Glomerular visceral epithelial cell (primary cell): ENCODE data around the gene IFNL1.
"Not testable (repeated sequence)": the region's sequence is repeated elsewhere in the genome, so short reads cannot be mapped to it uniquely, and the experiment has no call there.

ENCODE experiments used
- DNase-seq: peaks from one replicate; pipeline ENCODE4 v3.0.0-alpha.2; 2016; ENCODE audit errors: extremely low spot score

IFNL1 gene

DNA sequence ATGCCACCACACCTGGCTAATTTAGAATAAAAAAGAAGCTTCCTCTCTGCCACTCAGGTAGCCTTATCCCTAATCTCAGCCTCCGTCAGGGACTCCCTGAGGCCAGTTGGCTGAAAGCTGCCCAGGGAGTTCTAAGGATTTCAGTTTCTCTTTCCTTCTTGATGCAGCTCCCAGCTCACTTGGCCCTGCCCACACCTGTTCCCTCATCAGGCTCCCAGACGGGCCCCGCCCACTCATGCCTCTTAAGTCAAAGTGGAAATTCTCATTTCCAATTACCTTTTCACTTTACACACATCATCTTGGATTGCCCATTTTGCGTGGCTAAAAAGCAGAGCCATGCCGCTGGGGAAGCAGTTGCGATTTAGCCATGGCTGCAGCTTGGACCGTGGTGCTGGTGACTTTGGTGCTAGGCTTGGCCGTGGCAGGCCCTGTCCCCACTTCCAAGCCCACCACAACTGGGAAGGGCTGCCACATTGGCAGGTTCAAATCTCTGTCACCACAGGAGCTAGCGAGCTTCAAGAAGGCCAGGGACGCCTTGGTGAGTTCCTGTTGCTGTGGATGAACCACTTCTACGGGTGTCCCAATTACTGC, at the start of gene IFNL1:
IFNL1 (plus strand) TSS at position 353 of the 591 bp plus-strand sequence; CDS start at position 368, 15 bp downstream.
- no peak for DNase-seq

DNA sequence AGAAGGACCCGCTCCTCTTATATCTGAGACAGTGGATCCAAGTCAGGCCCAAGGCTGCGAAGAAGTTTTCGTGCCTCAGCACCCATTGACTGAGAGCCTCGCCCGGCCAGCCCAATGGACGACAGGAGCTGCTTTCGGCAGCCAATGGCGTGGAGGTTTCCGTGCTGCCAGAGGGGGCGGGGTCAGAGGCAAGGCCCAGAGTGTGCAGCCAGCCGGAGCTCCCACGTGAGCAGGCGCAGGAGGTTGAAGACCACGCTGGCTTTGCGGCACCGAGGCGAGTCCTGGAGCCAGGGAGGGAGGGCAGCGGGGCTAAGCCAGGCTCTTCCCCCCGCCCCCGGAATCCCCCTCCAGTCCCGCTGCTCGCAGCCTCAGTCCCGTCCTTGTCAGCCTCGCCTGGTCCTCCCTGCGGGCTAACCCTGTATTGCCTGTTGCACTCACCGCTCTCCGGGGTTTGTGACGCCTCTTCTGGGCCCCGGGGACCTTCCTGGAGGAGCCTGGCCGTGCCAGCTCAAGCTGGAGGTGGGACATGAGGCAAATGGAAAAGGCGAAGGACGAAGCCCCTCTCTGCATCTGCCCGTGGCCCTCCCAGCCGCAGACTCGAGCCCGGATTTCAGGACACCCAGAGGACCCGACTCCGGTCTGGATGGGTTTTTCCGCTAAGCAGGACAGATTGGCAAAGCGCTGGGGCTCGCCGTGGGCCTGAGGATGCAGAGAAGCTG, 49.1 kb upstream of the IFNL1 start:
- no peak for DNase-seq

DNA sequence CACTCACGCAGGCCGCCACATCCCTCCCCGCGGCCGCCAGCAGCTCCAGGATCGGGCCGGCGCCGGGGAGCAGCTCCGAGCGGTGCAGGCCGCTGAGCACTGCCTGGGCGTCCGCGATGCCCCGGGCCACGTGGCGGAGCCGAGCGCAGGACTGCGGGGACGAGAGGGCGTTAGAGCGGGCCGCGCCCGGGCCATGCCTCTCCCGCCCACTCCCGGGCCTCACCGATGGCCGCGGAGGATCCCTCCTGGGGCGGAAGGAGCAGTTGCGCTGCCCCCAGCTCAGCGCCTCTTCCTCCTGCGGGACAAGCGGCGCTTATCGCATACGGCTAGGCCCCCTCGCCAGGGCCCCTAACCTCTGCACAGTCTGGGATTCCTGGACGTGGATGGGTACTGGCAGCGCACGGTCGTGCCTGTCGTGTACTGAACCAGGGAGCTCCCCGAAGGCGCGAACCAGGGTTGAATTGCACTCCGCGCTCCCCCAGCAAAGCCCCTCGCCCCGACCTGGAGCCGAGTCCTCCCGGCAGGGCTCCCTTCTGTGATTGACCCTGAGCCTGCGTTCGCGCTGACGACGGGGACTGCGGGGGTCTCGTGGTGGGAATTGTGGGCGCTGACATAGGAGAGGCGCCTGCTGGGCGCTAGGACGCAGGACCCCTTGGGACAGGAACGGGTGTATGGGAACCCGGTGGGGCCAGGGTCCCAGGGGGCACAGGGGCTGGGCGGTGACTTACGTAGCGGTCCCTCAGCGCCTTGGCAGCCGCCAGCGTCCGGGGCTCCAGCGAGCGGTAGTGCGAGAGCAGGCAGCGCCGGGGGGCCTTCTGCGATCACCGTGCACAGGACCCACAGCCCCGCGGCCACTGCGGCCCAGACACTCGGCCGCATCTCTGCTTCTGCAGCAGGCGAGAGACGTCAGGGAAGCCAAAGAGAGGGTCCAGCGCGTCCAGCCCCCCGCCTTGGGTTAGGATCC, 48.2 kb upstream of the IFNL1 start:
- no peak for DNase-seq

DNA sequence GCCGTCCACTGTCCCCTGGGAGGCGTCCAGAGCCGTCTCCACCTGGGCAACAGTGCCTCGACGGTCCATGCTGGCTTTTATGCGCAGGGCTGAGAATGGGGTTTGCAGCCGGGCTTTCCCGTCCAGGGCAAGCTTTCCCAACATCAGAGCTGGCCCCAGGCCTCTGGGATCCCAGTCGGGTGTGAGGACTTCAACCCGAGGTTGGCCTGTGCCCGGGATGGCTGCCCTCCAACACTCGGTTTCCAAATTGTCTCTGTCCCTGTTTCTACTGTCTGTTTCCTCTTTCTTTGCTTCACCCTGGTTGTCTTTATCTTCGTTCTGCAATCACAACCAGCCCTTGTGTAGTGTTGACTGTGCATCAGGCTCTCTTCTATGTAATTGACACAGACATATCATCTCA, 47.4 kb upstream of the IFNL1 start, which contains the start of gene IFNL4:
IFNL4 (minus strand) TSS at position 51 of the 400 bp plus-strand sequence.
- DNase-seq = no peak

DNA sequence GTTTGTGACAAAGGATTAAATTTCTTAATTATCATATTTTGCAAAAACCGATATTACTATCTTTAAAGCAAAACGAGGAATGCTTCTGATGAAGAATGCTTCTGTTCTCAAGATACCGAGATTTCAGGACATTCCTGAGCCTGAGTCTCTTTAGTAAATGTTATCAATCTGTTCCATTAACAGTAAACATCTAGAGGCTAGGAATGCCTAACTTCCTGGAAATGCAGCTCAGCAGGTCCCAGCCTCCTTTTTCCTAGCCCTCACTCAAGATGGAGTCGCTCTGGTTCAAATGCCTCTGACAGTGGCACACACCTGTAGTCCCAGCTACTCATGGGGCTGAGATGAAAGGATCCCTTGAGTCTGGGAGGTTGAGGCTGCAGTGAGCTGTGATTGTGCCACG, 45.1 kb upstream of the IFNL1 start:
- DNase-seq = no peak

DNA sequence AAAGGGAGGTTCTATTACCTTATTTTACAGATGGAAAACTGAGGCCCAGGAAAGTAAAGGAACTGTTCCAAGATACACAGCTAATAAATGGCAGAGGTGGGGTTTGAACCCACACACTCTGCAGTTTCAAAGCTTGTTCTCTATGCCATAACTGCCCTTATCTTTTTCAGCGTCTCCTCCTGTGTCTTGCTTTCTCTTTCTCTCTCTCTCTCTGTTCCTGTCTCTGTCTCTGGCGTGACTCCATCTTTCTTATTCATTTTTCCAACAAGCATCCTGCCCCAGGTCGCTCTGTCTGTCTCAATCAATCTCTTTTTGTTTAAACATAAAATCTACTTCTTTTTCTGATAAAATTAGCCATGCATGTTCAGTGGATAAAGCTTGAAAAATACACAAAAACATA, 44.4 kb upstream of the IFNL1 start:
- DNase-seq = no peak

DNA sequence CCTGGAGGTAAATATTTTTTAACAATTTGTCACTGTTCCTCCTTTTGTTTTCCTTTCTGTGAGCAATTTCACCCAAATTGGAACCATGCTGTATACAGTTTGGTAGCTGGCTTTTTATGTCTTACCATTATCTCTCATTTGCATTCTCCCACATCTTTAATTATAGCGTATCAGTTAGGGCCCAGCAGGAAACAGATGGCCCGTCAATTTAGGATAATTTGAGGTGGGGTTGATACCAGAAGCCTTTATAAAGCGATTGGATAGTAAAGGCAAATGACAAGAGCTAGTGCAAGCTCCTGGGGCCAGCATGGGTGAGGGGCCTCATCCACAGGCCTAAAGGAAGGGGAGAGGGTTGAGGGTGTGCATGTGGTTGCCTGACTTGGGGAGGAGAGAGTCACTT, 43.7 kb upstream of the IFNL1 start:
- no peak for DNase-seq

DNA sequence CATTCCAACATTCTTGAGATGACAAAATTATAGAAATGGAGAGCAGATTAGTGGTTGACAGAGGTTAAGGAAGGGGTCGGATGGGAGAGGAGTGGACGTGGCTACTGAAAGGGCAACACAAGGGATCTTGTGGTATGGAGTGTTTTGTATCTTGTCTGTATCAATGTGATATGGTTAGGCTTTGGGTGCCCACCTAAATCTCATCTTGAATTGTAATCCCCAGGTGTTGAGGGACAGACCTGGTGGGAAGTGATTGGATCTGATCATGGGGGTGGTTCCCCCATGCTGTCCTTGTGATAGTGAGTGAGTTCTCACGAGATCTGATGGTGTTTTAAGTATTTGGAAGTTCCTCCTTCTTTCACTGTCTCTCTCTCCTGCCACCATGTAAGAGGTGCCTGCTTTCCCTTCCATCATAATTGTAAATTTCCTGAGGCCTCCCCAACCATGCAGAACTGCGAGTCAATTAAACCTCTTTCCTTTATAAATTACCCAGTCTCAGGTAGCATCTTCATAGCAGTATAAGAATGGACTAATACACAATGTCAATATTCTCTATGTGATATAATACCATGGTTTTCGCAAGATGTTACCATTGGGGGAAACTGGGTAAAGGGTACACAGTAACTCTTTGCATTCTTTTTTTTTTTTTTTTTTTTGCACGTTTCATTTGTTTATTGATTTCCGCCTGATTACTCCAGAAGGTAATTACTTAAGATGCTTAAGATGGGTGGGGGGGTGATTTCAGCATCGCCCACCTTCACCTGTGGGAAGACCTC, 42.6 kb upstream of the IFNL1 start:
- DNase-seq = no peak

DNA sequence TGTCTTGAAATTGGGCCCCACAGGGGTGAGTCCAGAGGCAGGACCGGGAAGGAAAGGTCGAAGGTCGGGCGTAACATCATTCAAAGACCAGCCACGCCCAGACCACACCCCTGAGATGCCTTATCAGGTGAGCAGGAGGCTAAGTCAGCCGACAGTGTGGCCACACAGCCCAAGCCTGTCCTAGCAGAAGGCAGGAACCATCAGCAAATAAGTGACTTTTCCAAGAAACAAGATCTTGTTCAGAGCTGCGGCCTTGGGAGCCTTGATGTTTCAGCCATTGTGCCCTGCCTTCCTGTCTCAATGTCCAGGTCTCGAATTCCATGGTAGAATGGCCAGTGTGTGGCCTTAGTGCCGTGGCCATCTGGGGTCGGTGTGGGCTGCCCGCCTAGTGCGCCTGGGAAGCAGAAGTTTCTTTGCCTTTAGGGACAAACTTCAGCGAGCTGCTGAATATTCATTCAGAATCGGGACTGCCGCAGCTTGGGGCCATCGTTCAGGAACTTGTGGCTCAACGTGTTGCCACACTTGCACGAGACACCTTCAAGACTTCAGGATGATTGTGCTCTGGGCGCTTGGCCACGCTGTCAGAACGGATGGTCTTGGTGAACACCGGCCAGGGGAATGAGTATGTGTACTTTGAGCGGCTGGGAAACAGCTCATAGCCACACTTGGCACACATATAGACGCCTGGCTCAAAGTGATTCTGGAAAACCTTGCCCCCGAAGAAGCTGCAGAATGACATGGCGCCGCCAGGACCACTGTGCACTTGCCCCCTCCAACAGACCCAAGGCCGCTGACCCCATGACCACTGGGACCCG, 41.5 kb upstream of the IFNL1 start:
- no peak for DNase-seq

DNA sequence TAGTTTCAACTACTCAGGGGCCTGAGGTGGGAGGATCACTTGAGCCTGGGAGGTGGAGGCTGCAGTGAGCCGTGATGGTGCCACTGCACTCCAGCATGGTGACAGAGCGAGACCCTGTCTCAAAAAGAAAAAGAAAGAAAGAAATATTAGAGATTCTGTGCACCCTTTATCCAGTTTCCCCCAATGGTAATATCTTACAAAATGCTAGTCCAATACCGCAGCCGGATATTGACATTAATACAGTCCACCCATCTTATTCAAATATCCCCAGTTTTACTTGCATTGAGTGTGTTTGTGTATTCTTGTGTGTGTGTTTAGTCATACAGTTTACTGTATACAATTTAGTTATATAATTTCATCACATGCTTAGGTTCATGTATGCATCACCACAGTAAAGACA, 39.0 kb upstream of the IFNL1 start:
- DNase-seq = no peak

DNA sequence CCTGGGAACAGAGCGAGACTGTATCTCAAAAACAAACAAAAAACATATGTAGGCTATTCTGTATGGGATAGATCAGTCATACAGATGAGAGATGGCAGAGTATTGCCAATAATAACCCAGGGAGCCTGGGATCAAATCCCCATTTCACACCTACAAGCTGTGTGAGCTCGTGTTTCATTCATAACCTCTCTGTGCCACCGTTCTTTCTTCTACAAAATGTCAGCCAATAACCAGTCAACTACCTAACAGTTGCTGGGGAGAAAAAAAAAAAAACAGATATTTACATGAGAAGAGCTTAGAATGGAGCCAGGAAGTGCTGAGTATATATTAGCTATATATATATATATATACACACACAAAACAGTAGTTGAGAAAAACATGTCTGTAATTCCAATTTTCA, 34.5 kb upstream of the IFNL1 start:
- DNase-seq = no peak

DNA sequence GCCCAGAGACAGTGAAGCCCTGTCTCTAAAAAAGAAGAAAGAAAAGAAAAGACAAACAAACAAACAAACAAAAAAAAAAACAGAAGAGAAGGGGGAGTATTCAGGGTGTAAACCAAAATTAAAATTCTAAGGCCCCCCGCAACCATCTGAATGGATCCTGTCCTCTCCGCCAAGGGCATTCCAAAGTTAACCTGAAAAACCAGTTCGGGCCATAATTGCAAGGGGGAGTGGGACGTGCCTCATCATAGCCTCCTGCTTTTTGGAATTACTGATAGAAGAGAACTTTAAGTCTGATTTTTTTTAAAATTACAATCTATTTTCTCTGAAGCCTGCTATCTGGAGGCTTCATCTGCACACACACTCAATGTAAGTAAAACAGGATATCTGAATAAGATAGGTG, 33.7 kb upstream of the IFNL1 start:
- DNase-seq = no peak

DNA sequence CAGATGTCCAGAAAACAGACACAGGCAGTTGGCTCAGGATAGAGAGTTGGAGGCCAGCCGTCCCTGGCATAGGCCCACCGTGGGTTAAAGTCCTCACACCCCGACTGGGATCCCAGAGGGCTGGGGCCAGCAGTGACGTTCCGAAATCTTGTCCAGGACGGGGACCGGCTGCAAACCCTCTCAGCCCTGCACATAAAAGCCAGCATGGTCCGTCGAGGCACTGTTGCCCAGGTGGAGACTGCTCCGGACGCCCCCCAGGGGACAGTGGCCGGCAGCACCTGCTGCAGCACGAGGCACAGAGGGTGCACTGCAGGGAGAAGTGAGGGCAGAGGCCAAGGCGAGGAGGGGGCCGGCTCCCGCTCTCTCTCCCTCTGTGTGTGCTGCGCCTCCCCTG, 32.3 kb upstream of the IFNL1 start:
- no peak for DNase-seq

DNA sequence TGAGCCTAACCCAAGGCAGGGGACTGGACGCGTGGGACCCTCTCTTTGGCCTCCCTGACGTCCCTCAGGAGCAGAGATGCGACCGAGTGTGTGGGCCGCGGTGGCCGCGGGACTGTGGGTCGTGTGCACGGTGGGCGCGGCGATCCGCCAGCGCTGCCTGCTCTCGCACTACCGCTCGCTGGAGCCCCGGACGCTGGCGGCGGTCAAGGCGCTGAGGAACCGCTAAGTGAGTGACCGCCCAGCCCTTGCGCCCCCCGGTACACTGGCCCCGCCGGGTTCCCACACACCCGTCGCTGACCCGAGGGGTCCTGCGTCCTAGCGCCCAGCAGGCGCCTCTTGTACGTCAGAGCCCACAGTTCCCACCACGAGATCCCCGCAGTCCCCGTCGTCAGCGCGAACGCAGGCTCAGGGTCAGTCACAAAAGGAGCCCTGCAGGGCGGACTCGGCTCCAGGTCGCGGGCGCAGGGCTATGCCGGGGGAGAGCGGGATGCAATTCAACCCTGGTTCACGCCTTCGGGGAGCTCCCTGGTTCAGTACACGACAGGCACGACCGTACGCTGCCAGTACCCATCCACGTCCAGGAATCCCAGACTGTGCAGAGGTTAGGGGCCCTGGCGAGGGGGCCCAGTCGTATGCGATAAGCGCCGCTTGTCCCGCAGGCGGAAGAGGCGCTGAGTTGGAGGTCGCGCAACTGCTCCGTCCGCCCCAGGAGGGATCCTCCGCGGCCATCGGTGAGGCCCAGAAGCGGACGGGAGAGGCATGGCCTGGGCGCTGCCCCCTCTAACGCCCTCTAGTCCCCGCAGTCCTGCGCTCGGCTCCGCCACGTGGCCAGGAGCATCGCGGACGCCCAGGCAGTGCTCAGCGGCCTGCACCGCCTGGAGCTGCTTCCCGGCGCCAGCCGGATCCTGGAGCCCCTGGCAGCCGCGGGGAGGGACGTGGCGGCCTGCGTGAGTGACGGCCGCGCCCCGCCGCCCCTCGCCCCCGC, 31.6 kb upstream of the IFNL1 start:
- no peak for DNase-seq

DNA sequence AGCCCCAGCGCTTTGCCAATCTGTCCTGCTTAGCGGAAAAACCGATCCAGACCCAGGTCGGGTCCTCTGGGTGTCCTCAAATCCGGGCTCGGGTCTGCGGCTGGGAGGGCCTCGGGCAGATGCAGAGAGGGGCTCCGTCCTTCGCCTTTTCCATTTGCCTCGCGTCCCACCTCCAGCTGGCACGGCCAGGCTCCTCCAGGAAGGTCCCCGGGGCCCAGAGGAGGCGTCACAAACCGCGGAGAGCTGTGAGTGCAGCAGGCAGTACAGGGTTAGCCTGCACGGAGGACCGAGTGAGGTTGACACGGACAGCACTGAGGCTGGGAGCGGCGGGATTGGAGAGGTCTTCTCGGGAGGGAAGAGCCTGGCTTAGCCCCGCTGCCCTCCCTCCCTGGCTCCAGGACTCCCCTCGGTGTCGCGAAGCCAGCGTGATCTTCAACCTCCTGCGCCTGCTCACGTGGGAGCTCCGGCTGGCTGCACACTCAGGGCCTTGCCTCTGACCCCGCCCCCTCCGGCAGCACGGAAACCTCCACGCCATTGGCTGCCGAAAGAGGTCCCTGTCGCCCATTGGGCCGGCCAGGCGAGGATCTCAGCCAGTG, 30.8 kb upstream of the IFNL1 start:
- no peak for DNase-seq

DNA sequence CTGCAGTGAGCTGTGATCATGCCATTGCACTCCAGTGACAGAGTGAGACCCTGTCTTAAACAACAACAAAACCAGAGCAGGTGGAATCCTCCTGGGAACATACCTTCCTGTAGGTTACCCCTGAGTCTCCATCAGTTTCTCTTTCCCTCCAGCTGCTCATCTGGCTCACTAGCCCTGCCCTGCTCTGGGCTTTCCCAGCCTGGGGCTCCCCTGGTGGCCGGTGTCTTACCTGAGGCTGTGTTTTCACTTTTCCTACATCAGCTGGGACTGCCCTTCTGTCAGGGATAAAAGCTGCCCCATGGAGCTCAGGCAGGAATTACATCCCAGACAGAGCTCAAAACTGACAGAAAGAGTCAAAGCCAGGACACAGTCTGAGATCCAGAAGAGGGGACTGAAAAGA, 28.1 kb upstream of the IFNL1 start, which contains the start of gene IFNL2:
IFNL2 (plus strand) TSS at position 312 of the 400 bp plus-strand sequence. CDS start 173 bp downstream, outside the sequence.
- DNase-seq = not testable (repeated sequence)

DNA sequence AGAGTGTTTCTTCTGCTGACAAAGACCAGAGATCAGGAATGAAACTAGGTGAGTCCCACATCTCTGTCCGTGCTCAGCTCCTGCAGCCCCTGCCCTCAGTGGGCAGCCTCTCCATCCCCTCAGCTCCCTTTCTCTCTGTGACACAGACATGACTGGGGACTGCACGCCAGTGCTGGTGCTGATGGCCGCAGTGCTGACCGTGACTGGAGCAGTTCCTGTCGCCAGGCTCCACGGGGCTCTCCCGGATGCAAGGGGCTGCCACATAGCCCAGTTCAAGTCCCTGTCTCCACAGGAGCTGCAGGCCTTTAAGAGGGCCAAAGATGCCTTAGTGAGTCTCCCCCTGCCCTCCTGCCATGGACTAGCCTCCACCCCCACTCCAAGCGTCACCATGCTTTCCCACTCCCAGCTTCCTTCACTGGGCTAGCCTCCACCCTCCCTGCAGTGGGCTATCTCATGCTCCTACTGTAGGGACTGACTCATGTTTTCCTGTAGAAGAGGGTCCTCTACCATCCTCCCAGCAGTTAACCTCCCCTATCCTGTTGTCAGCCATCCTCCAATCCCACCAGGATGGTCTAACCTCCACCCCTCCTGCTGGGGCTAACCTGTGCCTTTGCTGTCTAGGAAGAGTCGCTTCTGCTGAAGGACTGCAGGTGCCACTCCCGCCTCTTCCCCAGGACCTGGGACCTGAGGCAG, 27.5 kb upstream of the IFNL1 start:
- not testable (repeated sequence) for DNase-seq

DNA sequence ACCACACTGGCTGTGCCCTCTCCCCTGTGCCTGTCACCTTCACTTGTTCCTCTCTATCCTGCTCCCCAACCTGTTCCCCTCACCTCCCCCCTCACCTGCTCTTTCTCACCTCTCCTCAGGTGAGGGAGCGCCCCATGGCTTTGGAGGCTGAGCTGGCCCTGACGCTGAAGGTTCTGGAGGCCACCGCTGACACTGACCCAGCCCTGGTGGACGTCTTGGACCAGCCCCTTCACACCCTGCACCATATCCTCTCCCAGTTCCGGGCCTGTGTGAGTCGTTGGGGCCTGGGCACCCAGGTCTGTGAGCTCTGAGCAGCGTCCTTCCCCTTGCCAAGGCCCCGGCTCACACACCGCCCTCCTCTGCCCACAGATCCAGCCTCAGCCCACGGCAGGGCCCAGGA, 26.8 kb upstream of the IFNL1 start:
- not testable (repeated sequence) for DNase-seq
